Endodermal cell (in vitro differentiated cells): ENCODE results near the gene RUNX1. TPM values are rescaled to one million over a fixed set of nuclear protein-coding genes. Genes with fewer than 3 reads are reported as not detected.

Experiments used
- DNase-seq: peaks from one replicate; pipeline ENCODE4 v3.0.0-alpha.2; 2017
- H3K27ac ChIP-seq: 2 replicates; pipeline ENCODE4 v1.5.1; 2013; ENCODE audit warnings: mild to moderate bottlenecking, low read depth, low read length, moderate library complexity
- H3K27me3 ChIP-seq: 2 replicates; pipeline ENCODE4 v1.6.1; 2013; ENCODE audit warnings: mild to moderate bottlenecking, low read length, moderate library complexity; ENCODE audit not compliant: insufficient read depth, control insufficient read depth, poor library complexity, severe bottlenecking
- H3K36me3 ChIP-seq: 2 replicates; pipeline ENCODE4 v1.7.0; 2013; ENCODE audit warnings: mild to moderate bottlenecking, low read length, moderate library complexity; ENCODE audit not compliant: control insufficient read depth, insufficient read depth
- H3K4me1 ChIP-seq: one replicate; pipeline ENCODE4 v1.7.0; 2013; ENCODE audit warnings: low read length; ENCODE audit not compliant: control insufficient read depth, insufficient read depth
- H3K4me3 ChIP-seq: 2 replicates; pipeline ENCODE4 v1.5.1; 2013; ENCODE audit warnings: mild to moderate bottlenecking, low read length, moderate library complexity
- H3K9ac ChIP-seq: 2 replicates; pipeline ENCODE4 v1.6.1; 2013; ENCODE audit warnings: mild to moderate bottlenecking, low read length, moderate library complexity; ENCODE audit not compliant: poor library complexity, severe bottlenecking; ENCODE audit errors: extremely low read depth
- H3K9me3 ChIP-seq: 2 replicates; pipeline ENCODE4 v1.6.1; 2013; ENCODE audit warnings: mild to moderate bottlenecking, low read length, moderate library complexity; ENCODE audit not compliant: control insufficient read depth
- H3K27ac Mint-ChIP-seq: 2 replicates; pipeline ENCODE4 v1.8.0; 2020; ENCODE audit warnings: mixed read lengths
- H3K27me3 Mint-ChIP-seq: 2 replicates; pipeline ENCODE4 v1.8.0; 2021; ENCODE audit warnings: mild to moderate bottlenecking, mixed read lengths; ENCODE audit not compliant: insufficient read depth
- H3K36me3 Mint-ChIP-seq: 2 replicates; pipeline ENCODE4 v1.8.0; 2020; ENCODE audit warnings: low read depth, mixed read lengths
- H3K4me1 Mint-ChIP-seq: 2 replicates; pipeline ENCODE4 v1.8.0; 2020; ENCODE audit warnings: mixed read lengths
- H3K4me3 Mint-ChIP-seq: 2 replicates; pipeline ENCODE4 v1.8.0; 2020; ENCODE audit warnings: mild to moderate bottlenecking, moderate library complexity, mixed read lengths
- H3K9me3 Mint-ChIP-seq: 2 replicates; pipeline ENCODE4 v1.8.0; 2020; ENCODE audit warnings: mild to moderate bottlenecking, mixed read lengths
- CTCF ChIP-seq: fragments of 200-600 bp; sonication (generic); conservative IDR thresholded peaks from 2 replicates; pipeline ENCODE4 v1.5.0; 2021; ENCODE audit warnings: antibody characterized with exemption, mild to moderate bottlenecking
- WGBS, 2 experiments: methylation state at CpG; one replicate each; pipeline versions ENCODE4 v1.1.5 to v1.1.7; 2013; ENCODE audit warnings: missing lambda C conversion rate in 2 of 2, mixed read lengths in 1 of 2; ENCODE audit not compliant: insufficient coverage in 1 of 2, insufficient read length in 1 of 2; 5-methylcytosine and 5-hydroxymethylcytosine counted together
- total RNA-seq, 2 donors: library from RNA; stranded (reverse); fragmentation: NEBNext Ultra II Directional in 1 of 2; extraction: Animal tissue kit (Norgen Biotek cat#: 25700) in 1 of 2; gene quantifications; 2 replicates in 1 of 2; 3 replicates in 1 of 2; pipeline ENCODE4 v1.2.1, GENCODE V29; 2021

Gene RUNX1
- total RNA-seq, 2 donors from 2014 or later: 0.31 to 2.8 TPM

GRCh38 chr21:34927992-34928391 lies 121.1 kb downstream of the RUNX1 start:
- Histone ChIP-seq H3K4me1 (no peaks in the 10 kb centered on the region), H3K27me3 (no peaks in the 10 kb centered on the region), H3K27ac (no peak overlapping the region), H3K4me3 (no peak overlapping the region), H3K9ac (no peak overlapping the region), H3K36me3 (no peaks in the 10 kb centered on the region), H3K9me3 (no peaks in the 10 kb centered on the region)
- Mint-ChIP-seq H3K9me3 (no peaks in the 10 kb centered on the region), H3K4me3 (no peak overlapping the region), H3K27ac (no peak overlapping the region), H3K27me3 (no peaks in the 10 kb centered on the region), H3K36me3 (no peaks in the 10 kb centered on the region), H3K4me1 (peaks cover 10% of the 10 kb centered on the region)
- no peak for TF ChIP-seq CTCF
- WGBS, 2 experiments: 83 to 94% methylated on average over 1 to 2 of the region's 2 CpGs
- DNase-seq: no peak

GRCh38 chr21:34926803-34927467 lies 122.2 kb downstream of the RUNX1 start:
- Histone ChIP-seq H3K9me3 (no peaks in the 10 kb centered on the region), H3K27ac (no peak overlapping the region), H3K36me3 (no peaks in the 10 kb centered on the region), H3K4me1 (no peaks in the 10 kb centered on the region), H3K4me3 (no peak overlapping the region), H3K9ac (no peak overlapping the region), H3K27me3 (no peaks in the 10 kb centered on the region)
- Mint-ChIP-seq H3K36me3 (no peaks in the 10 kb centered on the region), H3K4me1 (peaks cover 10% of the 10 kb centered on the region), H3K9me3 (no peaks in the 10 kb centered on the region), H3K27me3 (no peaks in the 10 kb centered on the region), H3K4me3 (no peak overlapping the region), H3K27ac (no peak overlapping the region)
- WGBS, 2 experiments: 82 to 88% methylated on average over 5 to 6 of the region's 6 CpGs
- TF ChIP-seq CTCF: no peak
- no peak for DNase-seq

- H3K27ac Mint-ChIP-seq: no peak overlapping the region
- Histone ChIP-seq H3K9me3 (no peaks in the 10 kb centered on the region), H3K27ac (no peak overlapping the region), H3K4me3 (no peak overlapping the region), H3K27me3 (no peaks in the 10 kb centered on the region), H3K4me1 (no peaks in the 10 kb centered on the region), H3K9ac (no peak overlapping the region), H3K36me3 (no peaks in the 10 kb centered on the region)
- H3K27me3 Mint-ChIP-seq: no peaks in the 10 kb centered on the region
- peaks cover 10% of the 10 kb centered on the region for H3K4me1 Mint-ChIP-seq
- no peaks in the 10 kb centered on the region for H3K36me3 Mint-ChIP-seq
- no peak for TF ChIP-seq CTCF
- 87 to 100% methylated on average over 3 to 4 of the region's 4 CpGs for WGBS, 2 experiments
- no peaks in the 10 kb centered on the region for H3K9me3 Mint-ChIP-seq
- DNase-seq: no peak
- H3K4me3 Mint-ChIP-seq: no peak overlapping the region
Measured at GRCh38 chr21:34925597-34925996, 123.5 kb downstream of the RUNX1 start.
